Measurements from ENCODE around the gene RXRB.

RXRB gene

GRCh38 chr6:33195304-33196165, 4.9 kb downstream of the RXRB start:
- no peak for DNase-seq

- DNase-seq, result no peak
These were observed 6.0 kb downstream of the RXRB start for GRCh38 chr6:33194431-33194979.

GRCh38 chr6:33193619-33194018, 6.8 kb downstream of the RXRB start:
- no peak for DNase-seq

GRCh38 chr6:33192671-33193602, 7.5 kb downstream of the RXRB start:
- DNase-seq, result no peak

GRCh38 chr6:33192105-33192646, 8.3 kb downstream of the RXRB start, which contains the start of gene COL11A2:
COL11A2 (minus strand) TSS chr6:33192467; CDS start chr6:33192240, 227 bp downstream.
- no peak for DNase-seq

- DNase-seq, result no peak
These were observed 8.9 kb downstream of the RXRB start for GRCh38 chr6:33191383-33192104.

- no peak for DNase-seq
These were observed 9.9 kb downstream of the RXRB start for GRCh38 chr6:33190504-33191107.

GRCh38 chr6:33189625-33190448, 10.6 kb downstream of the RXRB start:
- DNase-seq, result no peak

GRCh38 chr6:33189164-33189563, 11.3 kb downstream of the RXRB start:
- DNase-seq, result no peak

- no peak for DNase-seq
These were observed 12.7 kb downstream of the RXRB start for GRCh38 chr6:33187809-33188208.

- DNase-seq, result no peak
These were observed 14.7 kb downstream of the RXRB start for GRCh38 chr6:33185654-33186187.

- no peak for DNase-seq
These were observed 15.3 kb downstream of the RXRB start for GRCh38 chr6:33185190-33185589.

- no peak for DNase-seq
These were observed 17.3 kb downstream of the RXRB start for GRCh38 chr6:33183071-33183683.

- DNase-seq, result no peak
These were observed 19.3 kb downstream of the RXRB start for GRCh38 chr6:33181141-33181540.

GRCh38 chr6:33178755-33179475, 21.6 kb downstream of the RXRB start:
- DNase-seq, result no peak

GRCh38 chr6:33177552-33178446, 22.7 kb downstream of the RXRB start:
- DNase-seq, result no peak

- no peak for DNase-seq
These were observed 23.6 kb downstream of the RXRB start for GRCh38 chr6:33176906-33177305.

- DNase-seq, result no peak
These were observed 24.9 kb downstream of the RXRB start for GRCh38 chr6:33175436-33176069.
